HCT116 (cell line): ENCODE data around the gene PDCD10. TPM values are rescaled to one million over a fixed set of nuclear protein-coding genes. Genes with fewer than 3 reads are reported as not detected.
A peak's percentile ranks its signal among the peaks of the same experiment; 100 is the strongest.

Experiments used
- ATAC-seq: fragments of 200-7000 bp; cut with Tn5 transposase; 2 replicates; pipeline ENCODE4 v1.9.1; 2020; ENCODE audit warnings: mild to moderate bottlenecking, moderate library complexity
- BruUV-seq: library from RNA; stranded (reverse); fragments of 400-500 nt; replicated peaks from 2 replicates; lab custom pipeline; 2021; lab: Mats Ljungman, UMichigan
- CTCF ChIA-PET: fragments of 300-600 bp; sonication (Branson Sonifier 250); formaldehyde crosslinking; loops from one replicate; lab custom pipeline; 2021; ENCODE audit warnings: antibody characterized with exemption; lab: Charles Lee
- POLR2A ChIA-PET: fragments of 300-600, 350-600 bp; sonication (Branson Sonifier 250); formaldehyde crosslinking; loops from one replicate; lab custom pipeline; 2021; ENCODE audit warnings: antibody characterized with exemption; lab: Charles Lee
- RAD21 ChIA-PET, 2 experiments: fragments of 300-600 bp; sonication (Branson Sonifier 250); formaldehyde crosslinking; loops; one replicate each; lab custom pipeline; 2023; ENCODE audit warnings: low total read pairs in 2 of 2; ENCODE audit not compliant: uncharacterized antibody in 2 of 2, unreplicated experiment in 2 of 2, low non-redundant PET in 1 of 2; lab: Charles Lee
- DNase-seq: peaks from one replicate; pipeline ENCODE4 v3.0.0-alpha.2; 2010; ENCODE audit warnings: low read depth, low spot score
- H2AFZ ChIP-seq: fragments of 200-600 bp; shearing (Covaris generic), sonication (generic); 2 replicates; pipeline ENCODE4 v1.6.1; 2017; ENCODE audit warnings: low read depth, mixed run types, mixed read lengths, antibody characterized with exemption, low read length; ENCODE audit not compliant: poor library complexity, severe bottlenecking
- H3K27ac ChIP-seq: 2 replicates; pipeline ENCODE4 v1.5.1; 2012; ENCODE audit warnings: low read depth, low read length
- H3K27me3 ChIP-seq: fragments of 200-600 bp; sonication (generic); 2 replicates; pipeline ENCODE4 v1.6.1; 2016; ENCODE audit warnings: mixed run types, low read length, mixed read lengths; ENCODE audit not compliant: insufficient read depth
- H3K36me3 ChIP-seq, 2 experiments: fragments of 200-500 bp in 1 of 2; fragments of 200-600 bp in 1 of 2; sonication (Bioruptor generic) in 1 of 2; sonication (generic) in 1 of 2; 2 replicates each; pipeline versions ENCODE4 v1.5.1 to v1.6.1; 2014 to 2016; ENCODE audit warnings: low read length in 2 of 2, inconsistent platforms in 1 of 2, mixed read lengths in 1 of 2, mixed run types in 1 of 2; ENCODE audit not compliant: insufficient read depth in 2 of 2, control insufficient read depth in 1 of 2
- H3K4me1 ChIP-seq, 2 experiments: fragments of 200-600 bp in 1 of 2; sonication (generic) in 1 of 2; 2 replicates each; pipeline versions ENCODE4 v1.5.1 to v1.6.1; 2012 to 2017; ENCODE audit warnings: low read length in 2 of 2, inconsistent platforms in 1 of 2, mild to moderate bottlenecking in 1 of 2, mixed read lengths in 1 of 2, mixed run types in 1 of 2, moderate library complexity in 1 of 2; ENCODE audit not compliant: insufficient read depth in 2 of 2, control insufficient read depth in 1 of 2
- H3K4me2 ChIP-seq: fragments of 200-600 bp; sonication (generic); 2 replicates; pipeline ENCODE4 v1.6.1; 2017; ENCODE audit warnings: mixed run types, low read length, mixed read lengths
- H3K4me3 ChIP-seq, 2 experiments: fragments of 200-600 bp in 1 of 2; sonication (generic) in 1 of 2; replicated peaks in 1 of 2; 2 replicates each; pipeline ENCODE4 v1.5.1; 2011 to 2016; ENCODE audit warnings: low read length in 2 of 2, control low read depth in 1 of 2, low read depth in 1 of 2, mild to moderate bottlenecking in 1 of 2, mixed read lengths in 1 of 2, mixed run types in 1 of 2
- H3K79me2 ChIP-seq: fragments of 200-600 bp; sonication (generic); 2 replicates; pipeline ENCODE4 v1.6.1; 2017; ENCODE audit warnings: mild to moderate bottlenecking, mixed run types, low read length, moderate library complexity, mixed read lengths; ENCODE audit not compliant: insufficient read depth
- H3K9ac ChIP-seq: fragments of 200-600 bp; sonication (generic); 2 replicates; pipeline ENCODE4 v1.6.1; 2016; ENCODE audit warnings: low read length, mixed read lengths
- H3K9me2 ChIP-seq: fragments of 200-600 bp; sonication (generic), shearing (Covaris generic); 2 replicates; pipeline ENCODE4 v1.6.1; 2017; ENCODE audit warnings: mixed run types, mild to moderate bottlenecking, moderate library complexity; ENCODE audit not compliant: insufficient read depth
- H3K9me3 ChIP-seq, 2 experiments: fragments of 200-500 bp in 1 of 2; fragments of 200-600 bp in 1 of 2; sonication (Bioruptor generic) in 1 of 2; sonication (generic) in 1 of 2; 2 replicates each; pipeline ENCODE4 v1.6.1; 2014 to 2017; ENCODE audit warnings: low read length in 2 of 2, mixed read lengths in 2 of 2, inconsistent platforms in 1 of 2, low read depth in 1 of 2, mild to moderate bottlenecking in 1 of 2, mixed run types in 1 of 2, moderate library complexity in 1 of 2; ENCODE audit not compliant: control insufficient read depth in 1 of 2, insufficient read depth in 1 of 2
- H4K20me1 ChIP-seq: fragments of 200-600 bp; sonication (generic), shearing (Covaris generic); 2 replicates; pipeline ENCODE4 v1.6.1; 2017; ENCODE audit warnings: mixed run types, mild to moderate bottlenecking, moderate library complexity; ENCODE audit not compliant: insufficient read depth
- ATF3 ChIP-seq: IDR thresholded peaks from 2 replicates; pipeline ENCODE4 v1.6.1; 2012
- CTCF ChIP-seq, 3 experiments: fragments of 200-600 bp in 1 of 3; sonication (generic) in 1 of 3; IDR thresholded peaks in 2 of 3; conservative IDR thresholded peaks in 1 of 3; 2 replicates each; pipeline ENCODE4 v1.5.1; 2012 to 2017; ENCODE audit warnings: low read depth in 2 of 3, low read length in 2 of 3, antibody characterized with exemption in 1 of 3, borderline replicate concordance in 1 of 3, control low read depth in 1 of 3, mild to moderate bottlenecking in 1 of 3, mixed read lengths in 1 of 3, mixed run types in 1 of 3, moderate library complexity in 1 of 3; ENCODE audit not compliant: insufficient read depth in 1 of 3
- EZH2phosphoT487 ChIP-seq: fragments of 200-600 bp; IDR thresholded peaks from 2 replicates; pipeline ENCODE4 v1.6.1; 2018; ENCODE audit warnings: antibody characterized with exemption, borderline replicate concordance
- FOSL1 ChIP-seq: IDR thresholded peaks from 2 replicates; pipeline ENCODE4 v1.6.1; 2012; ENCODE audit warnings: low read depth
- JUND ChIP-seq: IDR thresholded peaks from 2 replicates; pipeline ENCODE4 v1.6.1; 2012
- MAX ChIP-seq: IDR thresholded peaks from 2 replicates; pipeline ENCODE4 v1.6.1; 2012
- POLR2A ChIP-seq: IDR thresholded peaks from 2 replicates; pipeline ENCODE4 v1.7.0; 2011; ENCODE audit warnings: borderline replicate concordance; ENCODE audit not compliant: insufficient read depth, insufficient read length; ENCODE audit errors: extremely low read depth
- RAD21 ChIP-seq: IDR thresholded peaks from 2 replicates; pipeline ENCODE4 v1.6.1; 2012; ENCODE audit warnings: low read depth, mild to moderate bottlenecking
- SP1 ChIP-seq: IDR thresholded peaks from 2 replicates; pipeline ENCODE4 v1.6.1; 2012; ENCODE audit warnings: low read depth
- SRF ChIP-seq: IDR thresholded peaks from 2 replicates; pipeline ENCODE4 v1.6.1; 2012; ENCODE audit warnings: low read depth
- ZBTB33 ChIP-seq: IDR thresholded peaks from 2 replicates; pipeline ENCODE4 v1.6.1; 2011; ENCODE audit warnings: mild to moderate bottlenecking, low read length, moderate library complexity; ENCODE audit not compliant: insufficient replicate concordance; ENCODE audit errors: extremely low read depth
- ZFX ChIP-seq: fragments of 450-650 bp; IDR thresholded peaks from 2 replicates; pipeline ENCODE4 v1.6.1; 2017
- ZNF274 ChIP-seq: fragments of 200-500 bp; sonication (Bioruptor generic); IDR thresholded peaks from 2 replicates; pipeline ENCODE4 v1.6.1; 2014; ENCODE audit warnings: mild to moderate bottlenecking, low read depth, low read length, inconsistent platforms
- intact Hi-C: fragments of 100-400 bp; cut with micrococcal nuclease; formaldehyde crosslinking; loops from 2 replicates; pipeline ENCODE4 v1.10.0; 2022
- total RNA-seq: library from RNA; stranded (reverse); gene quantifications from one replicate; pipeline ENCODE4 v1.2.1, GENCODE V29; 2021; ENCODE audit not compliant: unreplicated experiment

PDCD10 gene
- total RNA-seq, 1 experiment from 2014 or later, result 59.0 TPM

- Histone ChIP-seq H3K36me3 (no peaks in the 10 kb centered on the region), H3K4me2 (peak overlapping the region; percentile 86), H2AFZ (no peak overlapping the region), H4K20me1 (peaks cover 8% of the 10 kb centered on the region; the same call in 1 of the 2 replicates), H3K27ac (no peak overlapping the region), H3K79me2 (peaks cover 24% of the 10 kb centered on the region), H3K9ac (no peak overlapping the region), H3K9me3 (no peaks in the 10 kb centered on the region), H3K27me3 (no peaks in the 10 kb centered on the region), H3K9me2 (no peaks in the 10 kb centered on the region), H3K4me1 (peaks cover 5 to 16% of the 10 kb centered on the region in 2 experiments; a peak in 3 of 4 replicates), H3K4me3 (no peak overlapping the region)
- ChIA-PET CTCF (no interaction called here), RAD21 (no interaction called here), POLR2A (no interaction called here)
- no TSS peak for BruUV-seq
- no peak for DNase-seq
- no peak for ATAC-seq
- intact Hi-C loops, result no loop called here
- TF ChIP-seq MAX (no peak), FOSL1 (no peak), CTCF (IDR thresholded peaks at IDR 0.05 in 2 of 3, conservative IDR thresholded peaks at IDR 0.05 in 1 of 3; ENCODE audit: borderline replicate concordance in 1 of 3, insufficient read depth in 1 of 3, low read depth in 2 of 3, low read length in 2 of 3) (no peak), RAD21 (no peak), JUND (no peak), ZFX (no peak), SRF (no peak), SP1 (no peak)
These were observed 2.3 kb upstream of the PDCD10 start for GRCh38 chr3:167736997-167737396.

- Histone ChIP-seq H3K9me3 (no peaks in the 10 kb centered on the region), H3K27ac (no peak overlapping the region; the same call in 1 of the 2 replicates), H3K79me2 (peaks cover 30% of the 10 kb centered on the region), H3K36me3 (no peaks in the 10 kb centered on the region), H3K9ac (peak overlapping the region; percentile 63), H4K20me1 (peaks cover 8% of the 10 kb centered on the region; the same call in 1 of the 2 replicates), H2AFZ (no peak overlapping the region), H3K27me3 (no peaks in the 10 kb centered on the region), H3K4me3 (peak overlapping the region; percentile 87 to 91), H3K4me2 (peak overlapping the region; percentile 86), H3K9me2 (no peaks in the 10 kb centered on the region), H3K4me1 (peaks cover 5 to 16% of the 10 kb centered on the region in 2 experiments; a peak in 3 of 4 replicates)
- ATAC-seq (no peak), DNase-seq (no peak)
- BruUV-seq, result no TSS peak
- ChIA-PET POLR2A (interaction anchor here (1.2 kb wide), 1 partner anchor 10 kb away, joined by 3 read pairs; no protein-coding TSS in a partner anchor), RAD21 (no interaction called here), CTCF (no interaction called here)
- intact Hi-C loops, result no loop called here
- TF ChIP-seq RAD21, result no peak
- no peak for TF ChIP-seq ZNF274
- TF ChIP-seq SP1, result no peak
- no peak for TF ChIP-seq ATF3
- no peak for TF ChIP-seq ZBTB33
- TF ChIP-seq SRF, result no peak
- no peak for TF ChIP-seq JUND
- TF ChIP-seq MAX, result no peak
- TF ChIP-seq EZH2phosphoT487, result no peak
- TF ChIP-seq POLR2A, result no peak
These were observed 1.6 kb upstream of the PDCD10 start for GRCh38 chr3:167736264-167736787.
